ENCODE data around the gene CEACAM1.

The CEACAM1 gene

DNA sequence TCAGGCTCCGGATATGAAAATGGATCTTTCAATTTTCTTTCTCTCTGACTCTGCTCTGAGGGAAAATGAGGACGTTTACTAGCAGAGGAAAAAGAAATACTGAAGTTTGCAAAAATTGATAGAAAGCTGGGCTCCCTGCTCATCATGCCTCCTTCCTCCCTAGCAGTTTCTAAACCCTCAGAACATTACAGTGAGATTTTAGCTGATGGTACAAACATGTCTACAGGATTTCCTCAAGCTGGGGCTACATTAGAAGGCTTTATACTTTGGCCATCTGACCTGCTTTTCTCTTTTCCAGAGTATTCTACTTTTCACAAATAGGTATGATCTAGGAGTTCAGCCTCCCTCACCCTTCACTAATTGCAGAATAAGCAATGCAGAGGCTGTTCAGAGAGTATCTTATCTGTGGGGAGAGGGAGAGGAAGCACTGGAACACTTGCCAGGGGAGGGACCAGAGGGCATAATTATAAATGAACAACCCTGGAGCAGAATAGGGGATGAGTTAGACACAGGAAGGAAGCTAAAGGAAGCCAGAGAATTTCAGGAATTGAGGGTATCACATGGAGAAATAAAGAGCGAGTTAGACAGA lies 30.0 kb downstream of the CEACAM1 start:
- in situ Hi-C loops (cut with MboI; ENCODE audit: low sequenced_read_pairs, unreplicated experiment) = no loop called here
- TF ChIP-seq, protein P1, sequence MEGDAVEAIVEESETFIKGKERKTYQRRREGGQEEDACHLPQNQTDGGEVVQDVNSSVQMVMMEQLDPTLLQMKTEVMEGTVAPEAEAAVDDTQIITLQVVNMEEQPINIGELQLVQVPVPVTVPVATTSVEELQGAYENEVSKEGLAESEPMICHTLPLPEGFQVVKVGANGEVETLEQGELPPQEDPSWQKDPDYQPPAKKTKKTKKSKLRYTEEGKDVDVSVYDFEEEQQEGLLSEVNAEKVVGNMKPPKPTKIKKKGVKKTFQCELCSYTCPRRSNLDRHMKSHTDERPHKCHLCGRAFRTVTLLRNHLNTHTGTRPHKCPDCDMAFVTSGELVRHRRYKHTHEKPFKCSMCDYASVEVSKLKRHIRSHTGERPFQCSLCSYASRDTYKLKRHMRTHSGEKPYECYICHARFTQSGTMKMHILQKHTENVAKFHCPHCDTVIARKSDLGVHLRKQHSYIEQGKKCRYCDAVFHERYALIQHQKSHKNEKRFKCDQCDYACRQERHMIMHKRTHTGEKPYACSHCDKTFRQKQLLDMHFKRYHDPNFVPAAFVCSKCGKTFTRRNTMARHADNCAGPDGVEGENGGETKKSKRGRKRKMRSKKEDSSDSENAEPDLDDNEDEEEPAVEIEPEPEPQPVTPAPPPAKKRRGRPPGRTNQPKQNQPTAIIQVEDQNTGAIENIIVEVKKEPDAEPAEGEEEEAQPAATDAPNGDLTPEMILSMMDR (IDR thresholded peaks at IDR 0.05; ENCODE audit: borderline replicate concordance, control extremely low read depth, extremely low read depth, insufficient read depth, missing control alignments) = no peak
- DNase-seq (ENCODE audit: low spot score) = no peak

DNA sequence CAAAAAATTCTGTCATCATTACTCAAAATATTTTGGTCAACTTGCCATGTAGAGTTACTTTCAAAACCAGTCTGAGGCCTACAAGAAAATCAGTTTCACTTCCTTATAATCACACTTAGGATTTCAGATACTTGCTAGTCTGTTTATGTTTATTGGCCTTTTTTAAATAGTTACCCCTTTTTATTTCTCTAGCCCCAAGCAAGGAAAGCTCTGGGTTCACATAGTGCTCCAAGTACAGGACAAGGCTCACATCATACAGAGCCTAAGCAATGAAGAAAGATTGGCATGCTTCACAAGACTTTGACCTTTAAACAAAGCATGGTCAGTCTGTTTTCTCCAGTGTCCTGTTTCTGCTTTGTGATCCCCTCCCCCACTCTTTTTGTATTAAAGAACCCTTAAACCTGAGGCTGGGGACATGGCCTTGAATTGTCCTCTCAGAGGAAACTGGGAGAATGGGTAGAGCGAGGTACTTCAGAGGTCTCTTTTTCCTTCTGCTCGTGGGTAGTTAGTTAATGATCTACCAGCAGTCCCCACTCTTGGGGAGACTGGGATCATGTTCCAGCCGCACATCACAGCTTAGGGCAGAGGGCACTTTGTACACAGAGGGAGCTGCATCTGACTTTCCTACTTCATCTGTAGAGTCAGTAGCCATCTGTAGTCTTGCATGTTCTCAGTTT lies 30.7 kb downstream of the CEACAM1 start:
- in situ Hi-C loops (cut with MboI; ENCODE audit: low sequenced_read_pairs, unreplicated experiment) = no loop called here
- TF ChIP-seq, protein P1 (IDR thresholded peaks at IDR 0.05; ENCODE audit: borderline replicate concordance, control extremely low read depth, extremely low read depth, insufficient read depth, missing control alignments) = no peak
- DNase-seq (ENCODE audit: low spot score) = peak; percentile 47

DNA sequence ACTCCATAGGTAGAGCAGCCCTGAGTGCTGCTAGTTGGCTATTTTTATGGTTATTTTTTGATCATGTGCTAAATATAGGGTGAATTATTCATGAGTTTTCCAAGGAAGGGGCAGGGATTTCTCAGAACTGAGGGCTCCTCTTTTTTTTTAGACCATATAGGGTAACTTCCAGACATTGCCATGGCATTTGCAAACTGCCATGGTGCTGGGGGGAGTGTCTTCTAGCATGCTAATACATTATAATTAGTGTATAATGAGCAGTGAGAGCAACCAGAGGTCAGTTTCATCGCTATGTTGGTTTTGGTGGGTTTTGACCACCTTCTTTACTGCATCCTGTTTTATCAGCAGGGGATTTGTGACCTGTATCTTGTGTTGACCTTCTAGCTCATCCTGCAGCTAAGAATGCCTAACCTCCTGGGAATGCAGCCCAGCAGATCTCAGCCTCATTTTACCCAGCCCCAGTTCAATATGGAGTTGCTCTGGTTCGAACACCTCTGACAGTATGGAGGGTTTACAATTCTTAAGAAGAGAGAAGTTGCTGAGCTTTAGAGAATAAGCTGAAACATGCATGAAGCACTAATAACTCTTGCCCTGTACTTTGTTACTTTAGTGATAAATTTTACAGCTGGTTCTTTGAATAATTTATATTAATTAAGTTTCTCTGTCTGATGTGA lies 31.7 kb downstream of the CEACAM1 start:
- TF ChIP-seq, protein P1 (IDR thresholded peaks at IDR 0.05; ENCODE audit: borderline replicate concordance, control extremely low read depth, extremely low read depth, insufficient read depth, missing control alignments) = no peak
- DNase-seq (ENCODE audit: low spot score) = no peak
- in situ Hi-C loops (cut with MboI; ENCODE audit: low sequenced_read_pairs, unreplicated experiment) = no loop called here

DNA sequence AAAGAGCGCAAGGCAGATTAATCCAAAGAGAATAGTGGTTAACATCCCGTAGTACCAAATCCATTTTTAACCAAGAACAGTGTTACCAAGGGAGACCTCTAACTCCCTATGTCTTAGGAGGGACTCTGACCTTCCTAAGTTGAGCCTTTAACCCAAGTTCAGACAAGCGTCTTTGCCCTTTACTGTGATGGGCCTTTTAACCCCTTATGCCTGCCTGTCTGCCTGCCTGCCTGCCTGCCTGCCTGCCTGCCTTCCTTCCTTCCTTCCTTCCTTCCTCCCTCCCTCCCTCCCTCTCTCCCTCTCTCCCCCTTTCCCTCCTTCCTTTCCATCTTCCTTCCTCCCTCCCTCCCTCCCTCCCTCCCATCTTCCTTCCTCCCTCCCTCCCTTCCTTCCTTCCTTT lies 32.6 kb downstream of the CEACAM1 start:
- in situ Hi-C loops (cut with MboI; ENCODE audit: low sequenced_read_pairs, unreplicated experiment) = no loop called here
- TF ChIP-seq, protein P1 (IDR thresholded peaks at IDR 0.05; ENCODE audit: borderline replicate concordance, control extremely low read depth, extremely low read depth, insufficient read depth, missing control alignments) = no peak
- no peak for DNase-seq (ENCODE audit: low spot score)

DNA sequence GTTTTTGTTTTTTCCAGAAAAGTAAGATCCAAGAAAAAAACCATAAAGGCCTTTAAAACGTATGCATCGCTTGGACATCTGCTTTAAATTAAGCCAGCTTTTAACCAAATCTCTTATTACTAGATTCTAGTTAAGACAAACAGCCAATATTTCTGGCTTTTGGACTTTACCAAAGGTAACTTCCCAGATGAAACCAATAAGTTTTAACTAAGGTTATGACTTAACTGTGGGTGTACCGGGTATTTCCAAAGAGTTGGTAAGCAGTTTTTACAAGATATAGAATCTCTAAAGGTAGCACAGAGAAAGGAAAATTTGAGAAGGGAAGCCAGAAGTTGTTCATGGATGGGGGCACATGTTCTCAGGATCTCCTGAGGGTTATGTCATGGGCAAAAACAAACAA lies 34.0 kb downstream of the CEACAM1 start:
- TF ChIP-seq, protein P1 (IDR thresholded peaks at IDR 0.05; ENCODE audit: borderline replicate concordance, control extremely low read depth, extremely low read depth, insufficient read depth, missing control alignments) = no peak
- in situ Hi-C loops (cut with MboI; ENCODE audit: low sequenced_read_pairs, unreplicated experiment) = no loop called here
- DNase-seq (ENCODE audit: low spot score) = no peak

DNA sequence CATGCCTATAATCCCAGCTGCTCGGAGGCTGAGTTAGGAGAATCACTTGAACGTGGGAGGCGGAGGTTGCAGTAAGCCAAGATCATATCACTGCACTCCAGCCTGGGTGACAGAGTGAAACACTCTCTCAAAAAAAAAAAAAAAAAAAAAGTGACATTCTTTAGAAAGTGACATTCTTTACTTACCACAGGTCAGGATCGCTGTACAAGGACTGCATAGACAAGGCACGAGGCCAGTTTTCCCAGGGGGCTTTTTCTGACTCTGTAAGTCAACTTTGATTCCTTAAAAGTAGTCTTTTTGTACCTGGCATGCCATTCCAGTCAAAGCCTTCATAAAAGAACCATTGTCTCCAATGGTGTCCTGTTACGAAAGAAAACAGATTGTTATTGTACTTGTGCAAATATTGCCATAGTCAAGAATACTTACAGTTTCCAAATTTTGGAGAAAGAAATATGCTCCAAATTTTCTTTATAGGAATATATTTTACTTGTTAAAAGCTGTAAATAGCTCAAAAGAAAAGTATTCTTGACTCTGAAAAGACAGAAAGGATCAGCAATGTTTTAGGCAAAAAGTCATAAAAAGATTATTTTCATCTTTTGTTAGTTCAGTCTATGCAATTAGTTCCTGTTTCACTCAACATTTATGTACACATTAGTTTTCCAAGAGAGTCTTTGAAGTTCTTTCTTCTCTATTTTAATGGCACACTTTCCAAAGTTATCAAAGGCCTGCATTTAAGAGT lies 39.3 kb downstream of the CEACAM1 start:
- in situ Hi-C loops (cut with MboI; ENCODE audit: low sequenced_read_pairs, unreplicated experiment) = no loop called here
- TF ChIP-seq, protein P1 (IDR thresholded peaks at IDR 0.05; ENCODE audit: borderline replicate concordance, control extremely low read depth, extremely low read depth, insufficient read depth, missing control alignments) = no peak
- no peak for DNase-seq (ENCODE audit: low spot score)

Data from GM13976 (cell line).